Type B pancreatic cell (in vitro differentiated cells): ENCODE measurements around the gene HSD17B11. TPM values are rescaled to one million over a fixed set of nuclear protein-coding genes. Genes with fewer than 3 reads are reported as not detected.
"Not testable (repeated sequence)": the region's sequence is repeated elsewhere in the genome, so short reads cannot be mapped to it uniquely, and the experiment has no call there.

Source experiments
- DNase-seq: peaks from one replicate; pipeline ENCODE4 v3.0.0; 2021; ENCODE audit warnings: mixed read lengths; ENCODE audit not compliant: unreplicated experiment; ENCODE audit errors: extremely low spot score
- H3K27ac Mint-ChIP-seq: 2 replicates; pipeline ENCODE4 v1.8.0; 2021; ENCODE audit warnings: mild to moderate bottlenecking, mixed read lengths
- H3K27me3 Mint-ChIP-seq: 2 replicates; pipeline ENCODE4 v1.8.0; 2021; ENCODE audit warnings: mixed read lengths
- H3K36me3 Mint-ChIP-seq: 2 replicates; pipeline ENCODE4 v1.8.0; 2021; ENCODE audit warnings: mixed read lengths
- H3K4me1 Mint-ChIP-seq: one replicate; pipeline ENCODE4 v1.8.0; 2021; ENCODE audit warnings: mixed read lengths; ENCODE audit not compliant: unreplicated experiment
- H3K4me3 Mint-ChIP-seq: 2 replicates; pipeline ENCODE4 v1.8.0; 2021; ENCODE audit warnings: mild to moderate bottlenecking, mixed read lengths
- H3K9me3 Mint-ChIP-seq: 2 replicates; pipeline ENCODE4 v1.8.0; 2021; ENCODE audit warnings: mixed read lengths
- CTCF ChIP-seq: fragments of 200-600 bp; sonication (generic); conservative IDR thresholded peaks from 2 replicates; pipeline ENCODE4 v1.5.0; 2021; ENCODE audit warnings: antibody characterized with exemption, mild to moderate bottlenecking
- total RNA-seq: library from RNA; stranded (reverse); gene quantifications from 2 replicates; pipeline ENCODE4 v1.2.1, GENCODE V29; 2021; ENCODE audit warnings: low replicate concordance

The HSD17B11 gene
- total RNA-seq, 1 donor from 2014 or later: 23.9 TPM

GRCh38 chr4:87420276-87420830, 29.4 kb upstream of the HSD17B11 start:
- peak overlapping the region; percentile 46 for H3K4me3 Mint-ChIP-seq
- no peak overlapping the region for H3K27ac Mint-ChIP-seq
- peaks cover 15% of the 10 kb centered on the region for H3K4me1 Mint-ChIP-seq
- H3K36me3 Mint-ChIP-seq: no peaks in the 10 kb centered on the region
- DNase-seq: no peak
- TF ChIP-seq CTCF: no peak
- no peaks in the 10 kb centered on the region for H3K27me3 Mint-ChIP-seq
- H3K9me3 Mint-ChIP-seq: no peaks in the 10 kb centered on the region

GRCh38 chr4:87419578-87420249, 28.7 kb upstream of the HSD17B11 start:
- Mint-ChIP-seq H3K27ac (no peak overlapping the region), H3K9me3 (no peaks in the 10 kb centered on the region), H3K27me3 (no peaks in the 10 kb centered on the region), H3K4me1 (peaks cover 14% of the 10 kb centered on the region), H3K36me3 (no peaks in the 10 kb centered on the region), H3K4me3 (peak overlapping the region; percentile 46)
- TF ChIP-seq CTCF: no peak
- no peak for DNase-seq

- H3K27ac Mint-ChIP-seq, H3K4me3 Mint-ChIP-seq, H3K9me3 Mint-ChIP-seq, H3K4me1 Mint-ChIP-seq, DNase-seq, H3K27me3 Mint-ChIP-seq, H3K36me3 Mint-ChIP-seq: not testable (repeated sequence)
Observed at GRCh38 chr4:87418410-87418809, 27.4 kb upstream of the HSD17B11 start.

- H3K27ac Mint-ChIP-seq: no peak overlapping the region
- no peaks in the 10 kb centered on the region for H3K27me3 Mint-ChIP-seq
- no peak overlapping the region for H3K4me3 Mint-ChIP-seq
- no peaks in the 10 kb centered on the region for H3K36me3 Mint-ChIP-seq
- H3K9me3 Mint-ChIP-seq: no peaks in the 10 kb centered on the region
- no peak for DNase-seq
- no peaks in the 10 kb centered on the region for H3K4me1 Mint-ChIP-seq
- no peak for TF ChIP-seq CTCF
Observed at GRCh38 chr4:87416965-87417364, 26.0 kb upstream of the HSD17B11 start.

- no peak overlapping the region for H3K27ac Mint-ChIP-seq
- DNase-seq: no peak
- H3K9me3 Mint-ChIP-seq: no peaks in the 10 kb centered on the region
- H3K36me3 Mint-ChIP-seq: no peaks in the 10 kb centered on the region
- no peak for TF ChIP-seq CTCF
- no peaks in the 10 kb centered on the region for H3K4me1 Mint-ChIP-seq
- H3K27me3 Mint-ChIP-seq: no peaks in the 10 kb centered on the region
- no peak overlapping the region for H3K4me3 Mint-ChIP-seq
Observed at GRCh38 chr4:87414816-87415215, 23.8 kb upstream of the HSD17B11 start.

- Mint-ChIP-seq H3K27me3 (no peaks in the 10 kb centered on the region), H3K4me3 (no peak overlapping the region), H3K9me3 (peaks cover 1% of the 10 kb centered on the region), H3K27ac (no peak overlapping the region), H3K4me1 (no peaks in the 10 kb centered on the region), H3K36me3 (no peaks in the 10 kb centered on the region)
- no peak for DNase-seq
- no peak for TF ChIP-seq CTCF
Observed at GRCh38 chr4:87410679-87411078, 19.7 kb upstream of the HSD17B11 start.
